GM04503 (cell line): ENCODE data around the gene PKN3.

Experiments
- DNase-seq: peaks from one replicate; pipeline ENCODE4 v3.0.0-alpha.2; 2012; ENCODE audit warnings: low read depth

PKN3 gene

GRCh38 chr9:128747241-128747640 lies 44.9 kb downstream of the PKN3 start:
- no peak for DNase-seq

- DNase-seq: no peak
These were observed 48.8 kb downstream of the PKN3 start for GRCh38 chr9:128750926-128751595.

GRCh38 chr9:128753627-128754026 lies 51.3 kb downstream of the PKN3 start:
- DNase-seq: no peak

GRCh38 chr9:128757602-128758001 lies 55.3 kb downstream of the PKN3 start:
- DNase-seq: no peak

- no peak for DNase-seq
These were observed 60.6 kb downstream of the PKN3 start for GRCh38 chr9:128762671-128763449.

GRCh38 chr9:128764361-128764760 lies 62.1 kb downstream of the PKN3 start:
- no peak for DNase-seq

GRCh38 chr9:128765499-128765898 lies 63.2 kb downstream of the PKN3 start:
- DNase-seq: no peak

- DNase-seq: no peak
These were observed 66.3 kb downstream of the PKN3 start for GRCh38 chr9:128768606-128769005.
